Gastroesophageal sphincter (tissue), 4 donors: Measurements from ENCODE around the gene TMEM201. TPM values are rescaled to one million over a fixed set of nuclear protein-coding genes. Genes with fewer than 3 reads are reported as not detected.

Experiments
- ATAC-seq: fragments of 150-250 bp; one replicate; pipeline ENCODE4 v1.9.1; 2016; ENCODE audit warnings: mild to moderate bottlenecking, moderate library complexity
- H3K27ac ChIP-seq, 4 donors: fragments of 200-600 bp; sonication (generic) in 3 of 4; 1 replicate in 3 of 4; 2 replicates in 1 of 4; pipeline ENCODE4 v1.5.1; 2016 to 2019
- H3K27me3 ChIP-seq: fragments of 200-600 bp; sonication (generic); one replicate; pipeline ENCODE4 v1.5.1; 2019
- H3K36me3 ChIP-seq, 2 donors: fragments of 200-600 bp; sonication (generic); one replicate each; pipeline ENCODE4 v1.5.1; 2019; ENCODE audit warnings: control low read depth in 1 of 2
- H3K4me1 ChIP-seq, 3 donors: fragments of 200-600 bp; sonication (generic); 1 replicate in 2 of 3; 2 replicates in 1 of 3; pipeline ENCODE4 v1.5.1; 2016 to 2019; ENCODE audit warnings: control low read depth in 2 of 3
- H3K4me3 ChIP-seq, 2 donors: fragments of 200-600 bp; sonication (generic); one replicate each; pipeline ENCODE4 v1.5.1; 2019; ENCODE audit warnings: mild to moderate bottlenecking in 1 of 2, moderate library complexity in 1 of 2
- H3K9me3 ChIP-seq, 3 donors: fragments of 200-600 bp; sonication (generic); one replicate each; pipeline ENCODE4 v1.5.1; 2017 to 2019; ENCODE audit warnings: control low read depth in 2 of 3
- EP300 ChIP-seq: sonication (generic); formaldehyde crosslinking; IDR thresholded peaks from one replicate; pipeline ENCODE4 v1.6.1; 2017; ENCODE audit warnings: antibody characterized with exemption, mild to moderate bottlenecking
- POLR2A ChIP-seq, 2 donors: fragments of 450-650 bp; IDR thresholded peaks; one replicate each; pipeline ENCODE4 v1.6.1; 2017; ENCODE audit warnings: antibody characterized with exemption in 2 of 2, mild to moderate bottlenecking in 2 of 2, moderate library complexity in 1 of 2
- POLR2AphosphoS5 ChIP-seq: sonication (generic); formaldehyde crosslinking; IDR thresholded peaks from one replicate; pipeline ENCODE4 v1.6.1; 2017; ENCODE audit warnings: antibody characterized with exemption
- WGBS, 2 donors: methylation state at CpG; one replicate each; pipeline ENCODE4 v1.1.5; 2018; ENCODE audit warnings: low coverage in 1 of 2; 5-methylcytosine and 5-hydroxymethylcytosine counted together
- total RNA-seq, 4 donors: library from RNA; depleted of rRNA; stranded (reverse); fragments of >200 nt; gene quantifications; one replicate each; pipeline ENCODE4 v1.1.0, GENCODE V29; 2016
- TF ChIP-seq, protein P1 (sequence below), 4 experiments: fragments of 200-600 bp in 2 of 4; fragments of 450-650 bp in 2 of 4; sonication (generic) in 1 of 4; IDR thresholded peaks; one replicate each; pipeline ENCODE4 v1.5.1; 2017 to 2019; ENCODE audit warnings: antibody characterized with exemption in 4 of 4, mild to moderate bottlenecking in 2 of 4, moderate library complexity in 2 of 4

Gene TMEM201
- total RNA-seq, 4 donors from 2014 or later, result 4.4 to 9.3 (median 5.5) TPM

DNA sequence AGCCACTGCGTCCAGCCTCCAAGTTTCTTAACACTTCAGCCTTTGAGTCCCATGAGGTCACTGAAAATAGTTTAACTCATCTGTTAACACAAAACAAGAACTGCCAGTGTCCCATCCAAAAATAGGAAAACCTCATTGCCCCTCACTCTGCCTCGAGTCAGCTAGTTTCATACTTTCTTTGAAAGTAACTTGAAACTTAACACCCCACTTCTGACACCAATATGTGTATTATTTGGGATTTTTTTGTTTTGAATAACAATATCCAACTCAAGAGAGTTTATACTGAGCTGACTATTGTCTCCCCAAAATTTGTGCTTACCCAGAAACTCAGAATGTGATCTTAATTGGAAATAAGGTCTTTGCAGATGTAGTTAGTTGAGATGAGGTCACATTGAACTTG lies 45.9 kb downstream of the TMEM201 start:
- TF ChIP-seq EP300 (no peak), POLR2A (IDR thresholded peaks at IDR 0.05) (no peak), POLR2AphosphoS5 (no peak)
- TF ChIP-seq, protein P1, sequence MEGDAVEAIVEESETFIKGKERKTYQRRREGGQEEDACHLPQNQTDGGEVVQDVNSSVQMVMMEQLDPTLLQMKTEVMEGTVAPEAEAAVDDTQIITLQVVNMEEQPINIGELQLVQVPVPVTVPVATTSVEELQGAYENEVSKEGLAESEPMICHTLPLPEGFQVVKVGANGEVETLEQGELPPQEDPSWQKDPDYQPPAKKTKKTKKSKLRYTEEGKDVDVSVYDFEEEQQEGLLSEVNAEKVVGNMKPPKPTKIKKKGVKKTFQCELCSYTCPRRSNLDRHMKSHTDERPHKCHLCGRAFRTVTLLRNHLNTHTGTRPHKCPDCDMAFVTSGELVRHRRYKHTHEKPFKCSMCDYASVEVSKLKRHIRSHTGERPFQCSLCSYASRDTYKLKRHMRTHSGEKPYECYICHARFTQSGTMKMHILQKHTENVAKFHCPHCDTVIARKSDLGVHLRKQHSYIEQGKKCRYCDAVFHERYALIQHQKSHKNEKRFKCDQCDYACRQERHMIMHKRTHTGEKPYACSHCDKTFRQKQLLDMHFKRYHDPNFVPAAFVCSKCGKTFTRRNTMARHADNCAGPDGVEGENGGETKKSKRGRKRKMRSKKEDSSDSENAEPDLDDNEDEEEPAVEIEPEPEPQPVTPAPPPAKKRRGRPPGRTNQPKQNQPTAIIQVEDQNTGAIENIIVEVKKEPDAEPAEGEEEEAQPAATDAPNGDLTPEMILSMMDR (IDR thresholded peaks at IDR 0.05), result no peak
- no peaks in the 10 kb centered on the region for H3K4me1 ChIP-seq
- WGBS, 2 donors, result 50 to 57% methylated on average over 1 to 2 of the region's 2 CpGs
- H3K9me3 ChIP-seq, result no peaks in the 10 kb centered on the region
- no peak overlapping the region for H3K27ac ChIP-seq
- no peaks in the 10 kb centered on the region for H3K36me3 ChIP-seq
- H3K4me3 ChIP-seq, result no peak overlapping the region
- ATAC-seq, result no peak
- H3K27me3 ChIP-seq, result no peaks in the 10 kb centered on the region

DNA sequence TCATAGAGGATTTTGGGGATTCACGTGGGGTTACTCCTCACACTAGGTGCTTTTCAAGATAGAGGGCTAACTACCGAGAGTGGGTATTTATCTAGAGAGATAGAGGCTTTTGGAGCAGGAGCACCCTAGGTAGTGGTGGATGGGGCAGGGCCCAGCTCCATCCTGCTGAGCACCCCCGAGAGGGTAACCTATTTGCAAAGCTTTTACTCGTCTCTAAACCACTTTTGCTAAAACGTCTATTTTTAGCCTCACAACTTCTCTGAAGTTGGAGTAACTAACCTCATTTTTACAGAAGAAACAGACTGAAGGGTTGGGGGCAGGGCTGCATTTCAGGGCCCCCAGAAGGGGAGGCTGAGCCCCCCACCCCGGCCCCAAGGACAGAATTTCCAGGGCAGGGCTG lies 50.5 kb downstream of the TMEM201 start:
- H3K4me3 ChIP-seq, result no peak overlapping the region
- H3K27ac ChIP-seq, result no peak overlapping the region
- no peak for TF ChIP-seq POLR2AphosphoS5
- TF ChIP-seq EP300, result no peak
- no peak for TF ChIP-seq POLR2A (IDR thresholded peaks at IDR 0.05)
- TF ChIP-seq, protein P1 (IDR thresholded peaks at IDR 0.05), result no peak
- no peak for ATAC-seq
- WGBS, 2 donors, result 65 to 74% methylated on average over 5 of the region's 6 CpGs
- no peaks in the 10 kb centered on the region for H3K27me3 ChIP-seq
- H3K36me3 ChIP-seq, result no peaks in the 10 kb centered on the region
- H3K9me3 ChIP-seq, result no peaks in the 10 kb centered on the region
- H3K4me1 ChIP-seq, result no peaks in the 10 kb centered on the region

DNA sequence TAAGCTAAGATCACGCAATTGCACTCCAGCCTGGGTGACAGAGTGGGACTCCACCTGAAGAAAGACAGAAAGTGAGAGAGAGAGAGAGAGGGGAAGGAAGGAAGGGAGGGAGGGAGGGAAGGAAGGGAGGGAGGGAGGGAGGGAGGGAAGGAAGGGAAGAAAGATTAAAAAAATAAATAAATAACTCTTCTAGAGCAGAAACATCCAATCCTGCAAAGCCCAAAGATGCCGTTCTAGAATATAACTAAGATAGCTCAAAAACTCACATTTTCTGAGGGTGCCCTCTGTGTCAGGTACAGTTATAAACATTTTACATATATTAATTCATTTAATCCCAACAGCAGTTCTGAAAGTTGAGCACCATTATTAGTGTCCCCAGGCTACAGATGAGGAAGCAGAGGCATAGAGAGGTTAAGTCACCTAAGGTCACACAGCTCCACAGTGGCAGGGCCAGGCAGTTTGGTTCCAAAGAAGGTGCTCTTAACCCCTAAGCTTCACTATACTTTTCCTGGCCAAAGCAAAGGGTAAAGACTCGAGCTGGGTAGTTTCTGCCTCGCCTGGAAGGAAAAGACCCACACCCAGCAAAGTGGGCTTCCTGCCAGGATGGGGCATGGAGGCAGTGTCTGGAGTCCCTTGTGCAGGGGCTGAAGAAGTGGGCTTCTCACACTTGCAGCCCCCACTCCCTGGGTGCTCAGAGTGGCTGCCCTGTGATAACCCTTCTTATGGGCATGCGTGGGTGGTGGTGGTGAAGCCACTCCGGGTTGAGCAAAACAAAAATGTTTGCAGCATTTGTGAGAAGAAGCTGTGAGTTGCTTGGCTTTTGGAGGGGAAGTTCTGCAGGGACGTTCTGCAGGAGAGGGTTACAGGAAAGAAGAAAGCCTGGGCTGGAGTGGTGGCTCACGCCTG lies 54.9 kb downstream of the TMEM201 start:
- TF ChIP-seq, protein P1 (IDR thresholded peaks at IDR 0.05), result no peak
- TF ChIP-seq POLR2A (IDR thresholded peaks at IDR 0.05) (no peak), EP300 (no peak), POLR2AphosphoS5 (no peak)
- H3K4me1 ChIP-seq, result no peaks in the 10 kb centered on the region
- no peak overlapping the region for H3K27ac ChIP-seq
- H3K27me3 ChIP-seq, result no peaks in the 10 kb centered on the region
- no peaks in the 10 kb centered on the region for H3K9me3 ChIP-seq
- ATAC-seq, result no peak
- H3K36me3 ChIP-seq, result no peaks in the 10 kb centered on the region
- H3K4me3 ChIP-seq, result no peak overlapping the region
- WGBS, 2 donors, result 50 to 56% methylated on average over 1 to 7 of the region's 8 CpGs

DNA sequence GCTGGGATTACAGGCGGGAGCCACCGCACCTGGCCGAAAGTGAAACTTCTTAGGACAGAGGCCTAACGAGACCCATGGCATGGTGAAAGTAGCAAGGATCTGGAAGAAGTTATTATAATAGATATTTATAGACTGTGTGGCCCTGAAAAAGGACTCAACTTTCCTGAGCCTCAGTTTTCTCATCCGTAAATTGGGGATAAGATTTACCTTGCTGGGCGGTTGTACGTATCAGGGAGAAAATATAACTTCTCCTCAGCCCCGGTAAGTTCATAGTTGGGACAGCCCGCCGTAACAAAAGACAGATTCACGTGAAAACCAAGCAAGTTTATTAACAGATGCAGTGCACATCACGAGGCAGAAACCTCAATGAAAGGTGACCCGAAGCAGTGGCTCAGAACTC lies 57.3 kb downstream of the TMEM201 start:
- H3K4me1 ChIP-seq, result peaks cover 0 to under 1% (median 0%) of the 10 kb centered on the region in 3 donors
- H3K27ac ChIP-seq, result no peak overlapping the region
- no peak overlapping the region for H3K4me3 ChIP-seq
- H3K9me3 ChIP-seq, result no peaks in the 10 kb centered on the region
- TF ChIP-seq, protein P1 (IDR thresholded peaks at IDR 0.05), result no peak
- TF ChIP-seq EP300 (no peak), POLR2AphosphoS5 (no peak), POLR2A (IDR thresholded peaks at IDR 0.05) (no peak)
- ATAC-seq, result no peak
- 63 to 88% methylated on average over 4 to 8 of the region's 13 CpGs for WGBS, 2 donors
- H3K36me3 ChIP-seq, result no peaks in the 10 kb centered on the region
- H3K27me3 ChIP-seq, result peaks cover 23% of the 10 kb centered on the region

DNA sequence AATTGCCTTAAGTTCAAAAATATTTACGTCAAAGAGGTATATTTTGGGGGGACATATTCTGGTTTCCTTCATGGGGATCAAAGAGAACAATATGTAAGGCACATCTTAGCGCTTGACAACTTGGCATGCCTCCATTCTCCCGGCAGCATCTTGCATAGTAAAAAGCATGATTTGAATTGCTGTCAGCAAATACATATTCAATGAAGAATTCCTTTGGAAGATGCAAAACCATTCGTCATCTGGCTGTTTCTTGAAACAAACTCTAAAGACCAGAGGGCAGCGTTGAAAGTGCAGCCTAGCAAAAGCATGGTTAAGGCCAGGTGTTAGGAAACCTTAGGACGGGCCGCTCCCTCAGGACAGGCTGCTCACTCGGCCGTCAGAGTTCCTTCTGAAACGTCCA lies 59.5 kb downstream of the TMEM201 start:
- H3K27ac ChIP-seq, result no peak overlapping the region
- peaks cover 0 to 18% (median 14%) of the 10 kb centered on the region in 3 donors for H3K4me1 ChIP-seq
- no peak overlapping the region for H3K4me3 ChIP-seq
- no peak for ATAC-seq
- H3K36me3 ChIP-seq, result no peaks in the 10 kb centered on the region
- H3K27me3 ChIP-seq, result peaks cover 44% of the 10 kb centered on the region
- TF ChIP-seq POLR2AphosphoS5 (no peak), POLR2A (IDR thresholded peaks at IDR 0.05) (no peak), EP300 (no peak)
- TF ChIP-seq, protein P1 (IDR thresholded peaks at IDR 0.05), result no peak
- WGBS, 2 donors, result 54 to 62% methylated on average over 9 to 10 of the region's 10 CpGs
- no peaks in the 10 kb centered on the region for H3K9me3 ChIP-seq
